Keratinocyte (primary cell): ENCODE data around the gene MLF1.

ENCODE experiments used
- CTCF ChIP-seq, 3 experiments: IDR thresholded peaks in 1 of 3; conservative IDR thresholded peaks in 1 of 3; optimal IDR thresholded peaks in 1 of 3; 2 replicates in 2 of 3; 3 replicates in 1 of 3; pipeline versions ENCODE3 to v1.5.1; 2011; ENCODE audit warnings: low read length in 3 of 3, mild to moderate bottlenecking in 3 of 3, moderate library complexity in 2 of 3, control low read depth in 1 of 3, inconsistent platforms in 1 of 3; ENCODE audit not compliant: insufficient read depth in 2 of 3; ENCODE audit errors: extremely low read depth in 1 of 3
- EZH2 ChIP-seq: IDR thresholded peaks from one replicate; pipeline ENCODE4 v1.6.1; 2012; ENCODE audit warnings: inconsistent platforms, mild to moderate bottlenecking, low read length, moderate library complexity

- no peak for TF ChIP-seq CTCF (optimal IDR thresholded peaks at IDR 0.05 in 1 of 3, IDR thresholded peaks at IDR 0.05 in 1 of 3, conservative IDR thresholded peaks at IDR 0.05 in 1 of 3; ENCODE audit: extremely low read depth in 1 of 3, insufficient read depth in 2 of 3, low read length in 3 of 3)
- no peak for TF ChIP-seq EZH2
These were observed 61.0 kb downstream of the MLF1 start for GRCh38 chr3:158631981-158632380.
